Stimulated activated CD4-positive, alpha-beta T cell treated with anti-CD3 and anti-CD28 coated beads, Interleukin-2, amount 100 ng/mL, for 48 hours (primary cell): Measurements from ENCODE around the gene SLC37A2.

ENCODE experiments used
- DNase-seq, 2 donors: peaks; one replicate each; pipeline ENCODE4 v3.0.0-alpha.2; 2020

SLC37A2 gene

GRCh38 chr11:125071846-125072217 is 8.7 kb downstream of the SLC37A2 start:
- DNase-seq, result no peak

GRCh38 chr11:125072218-125072960 is 9.3 kb downstream of the SLC37A2 start:
- DNase-seq, result no peak

- no peak for DNase-seq
Measured at GRCh38 chr11:125072961-125073590, 10.0 kb downstream of the SLC37A2 start.

GRCh38 chr11:125073616-125074483 is 10.7 kb downstream of the SLC37A2 start:
- no peak for DNase-seq

- DNase-seq, result no peak
Measured at GRCh38 chr11:125074511-125075241, 11.6 kb downstream of the SLC37A2 start.

GRCh38 chr11:125075242-125075625 is 12.1 kb downstream of the SLC37A2 start:
- no peak for DNase-seq

GRCh38 chr11:125075900-125076317 is 12.8 kb downstream of the SLC37A2 start:
- DNase-seq, result no peak

GRCh38 chr11:125076378-125076945 is 13.4 kb downstream of the SLC37A2 start:
- no peak for DNase-seq

- DNase-seq, result no peak
Measured at GRCh38 chr11:125078016-125078415, 14.9 kb downstream of the SLC37A2 start.

GRCh38 chr11:125078516-125079140 is 15.5 kb downstream of the SLC37A2 start:
- DNase-seq, result no peak

GRCh38 chr11:125079151-125079877 is 16.2 kb downstream of the SLC37A2 start:
- DNase-seq, result no peak

- DNase-seq, result no peak
Measured at GRCh38 chr11:125079878-125080530, 16.9 kb downstream of the SLC37A2 start.

- no peak for DNase-seq
Measured at GRCh38 chr11:125080531-125080911, 17.4 kb downstream of the SLC37A2 start.

GRCh38 chr11:125081098-125081798 is 18.1 kb downstream of the SLC37A2 start:
- no peak for DNase-seq

- no peak for DNase-seq
Measured at GRCh38 chr11:125082040-125082439, 18.9 kb downstream of the SLC37A2 start.

GRCh38 chr11:125082611-125083311 is 19.7 kb downstream of the SLC37A2 start:
- no peak for DNase-seq

GRCh38 chr11:125083312-125084056 is 20.4 kb downstream of the SLC37A2 start:
- DNase-seq, result no peak

GRCh38 chr11:125084057-125084416 is 20.9 kb downstream of the SLC37A2 start:
- DNase-seq, result no peak

GRCh38 chr11:125084761-125085231 is 21.7 kb downstream of the SLC37A2 start:
- no peak for DNase-seq
